ENCODE measurements around the gene HNRNPL. TPM values are rescaled to one million over a fixed set of nuclear protein-coding genes. Genes with fewer than 3 reads are reported as not detected.

Gene HNRNPL
- total and polyA plus RNA-seq, 9 of the 15 experiments (the other 6 are each of a cell fraction or from before 2014, with no cell fraction given): 39.5 to 610 (median 299) TPM

GRCh38 chr19:38877781-38878574 lies 28.2 kb upstream of the HNRNPL start, which contains the start of gene RINL (continued):
- TF ChIP-seq CEBPZ (IDR thresholded peaks at IDR 0.05; ENCODE audit: borderline replicate concordance, low read depth, low read length): no peak
- no peak for TF ChIP-seq ZNF655 (CRISPR knock-in tag; IDR thresholded peaks at IDR 0.05)
- TF ChIP-seq ZNF395 (CRISPR knock-in tag; IDR thresholded peaks at IDR 0.05): no peak
